MM.1S (cell line): ENCODE measurements around the gene MAGEF1.

Experiments used
- DNase-seq: peaks from one replicate; pipeline ENCODE4 v3.0.0-alpha.2; 2015
- H2AFZ ChIP-seq: fragments of 300-600 bp; sonication (generic); 2 replicates; pipeline ENCODE4 v1.6.0; 2016; ENCODE audit warnings: antibody characterized with exemption, low read length
- H3F3A ChIP-seq: fragments of 300-600 bp; sonication (generic); 2 replicates; pipeline ENCODE4 v1.6.1; 2016; ENCODE audit warnings: mild to moderate bottlenecking, antibody characterized with exemption, low read length, moderate library complexity, mixed read lengths; ENCODE audit not compliant: insufficient read depth
- H3K27ac ChIP-seq: fragments of 300-600 bp; sonication (generic); 2 replicates; pipeline ENCODE4 v1.5.1; 2016; ENCODE audit warnings: mild to moderate bottlenecking, low read length
- H3K27me3 ChIP-seq: fragments of 300-600 bp; sonication (generic); replicated peaks from 2 replicates; pipeline ENCODE4 v1.6.0; 2016; ENCODE audit warnings: low read length; ENCODE audit not compliant: insufficient read depth
- H3K36me3 ChIP-seq: fragments of 300-600 bp; sonication (generic); replicated peaks from 2 replicates; pipeline ENCODE4 v1.6.1; 2016; ENCODE audit warnings: mild to moderate bottlenecking, low read length, mixed read lengths; ENCODE audit not compliant: insufficient read depth
- H3K4me1 ChIP-seq: fragments of 300-600 bp; sonication (generic); 2 replicates; pipeline ENCODE4 v1.6.1; 2016; ENCODE audit warnings: low read length, mixed read lengths
- H3K4me2 ChIP-seq: fragments of 300-600 bp; sonication (generic); 2 replicates; pipeline ENCODE4 v1.6.0; 2016; ENCODE audit warnings: low read depth, low read length
- H3K4me3 ChIP-seq: fragments of 300-600 bp; sonication (generic); 2 replicates; pipeline ENCODE4 v1.5.1; 2016; ENCODE audit warnings: low read length, mixed read lengths
- H3K79me2 ChIP-seq: fragments of 300-600 bp; sonication (generic); 2 replicates; pipeline ENCODE4 v1.6.1; 2016; ENCODE audit warnings: mixed run types, low read length, mixed read lengths
- H3K9ac ChIP-seq: fragments of 300-600 bp; sonication (generic); 2 replicates; pipeline ENCODE4 v1.6.1; 2016; ENCODE audit warnings: low read length, mixed read lengths
- H3K9me2 ChIP-seq: fragments of 300-600 bp; sonication (generic); replicated peaks from 2 replicates; pipeline ENCODE4 v1.6.1; 2016; ENCODE audit warnings: mild to moderate bottlenecking, low read length, mixed read lengths; ENCODE audit not compliant: insufficient read depth
- H3K9me3 ChIP-seq: fragments of 300-600 bp; sonication (generic); replicated peaks from 2 replicates; pipeline ENCODE4 v1.6.1; 2016; ENCODE audit warnings: mild to moderate bottlenecking, low read length, mixed read lengths; ENCODE audit not compliant: insufficient read depth
- H4K20me1 ChIP-seq: fragments of 300-600 bp; sonication (generic); 2 replicates; pipeline ENCODE4 v1.6.1; 2016; ENCODE audit warnings: mild to moderate bottlenecking, low read length, moderate library complexity, mixed read lengths; ENCODE audit not compliant: insufficient read depth
- CTCF ChIP-seq: fragments of 300-600 bp; sonication (generic); IDR thresholded peaks from 2 replicates; pipeline ENCODE4 v1.5.1; 2016; ENCODE audit warnings: antibody characterized with exemption, low read length, mixed read lengths
- EZH2 ChIP-seq: fragments of 300-600 bp; sonication (generic); optimal IDR thresholded peaks from 2 replicates; pipeline ENCODE3; 2017; ENCODE audit warnings: low read depth, mild to moderate bottlenecking, antibody characterized with exemption, low read length, mixed read lengths
- EZH2phosphoT487 ChIP-seq: fragments of 300-600 bp; sonication (generic); IDR thresholded peaks from 2 replicates; pipeline ENCODE4 v1.6.1; 2018; ENCODE audit warnings: antibody characterized with exemption, low read length

MAGEF1 gene

GRCh38 chr3:184738982-184739381 lies 27.1 kb upstream of the MAGEF1 start:
- DNase-seq = no peak
- Histone ChIP-seq H3K27me3 (no peaks in the 10 kb centered on the region), H3K36me3 (no peaks in the 10 kb centered on the region), H3K79me2 (no peaks in the 10 kb centered on the region), H2AFZ (no peak overlapping the region), H3K27ac (no peak overlapping the region), H3K4me3 (no peak overlapping the region), H3K4me2 (no peak overlapping the region), H3K9me2 (no peaks in the 10 kb centered on the region), H3K9me3 (no peaks in the 10 kb centered on the region), H3K9ac (no peak overlapping the region), H4K20me1 (no peaks in the 10 kb centered on the region), H3K4me1 (no peaks in the 10 kb centered on the region), H3F3A (no peaks in the 10 kb centered on the region)
- TF ChIP-seq CTCF (no peak), EZH2 (no peak), EZH2phosphoT487 (no peak)

- H2AFZ ChIP-seq = no peak overlapping the region
- H3F3A ChIP-seq = no peaks in the 10 kb centered on the region
- H3K27ac ChIP-seq = no peak overlapping the region
- no peak overlapping the region for H3K4me3 ChIP-seq
- no peak overlapping the region for H3K9ac ChIP-seq
- no peaks in the 10 kb centered on the region for H3K36me3 ChIP-seq
- no peak for DNase-seq
- no peaks in the 10 kb centered on the region for H3K4me1 ChIP-seq
- H3K9me3 ChIP-seq = no peaks in the 10 kb centered on the region
- no peaks in the 10 kb centered on the region for H3K9me2 ChIP-seq
- no peaks in the 10 kb centered on the region for H3K27me3 ChIP-seq
- no peaks in the 10 kb centered on the region for H4K20me1 ChIP-seq
- no peak overlapping the region for H3K4me2 ChIP-seq
- no peak for TF ChIP-seq EZH2phosphoT487
- no peak for TF ChIP-seq EZH2
- TF ChIP-seq CTCF = no peak
- H3K79me2 ChIP-seq = no peaks in the 10 kb centered on the region
Observed at GRCh38 chr3:184738506-184738890, 26.6 kb upstream of the MAGEF1 start.

- H3F3A ChIP-seq = no peaks in the 10 kb centered on the region
- no peaks in the 10 kb centered on the region for H3K9me2 ChIP-seq
- TF ChIP-seq EZH2phosphoT487 (no peak), EZH2 (no peak), CTCF (no peak)
- no peak overlapping the region for H3K9ac ChIP-seq
- no peaks in the 10 kb centered on the region for H3K9me3 ChIP-seq
- H3K27me3 ChIP-seq = no peaks in the 10 kb centered on the region
- H3K4me1 ChIP-seq = no peaks in the 10 kb centered on the region
- DNase-seq = no peak
- no peak overlapping the region for H3K4me2 ChIP-seq
- no peaks in the 10 kb centered on the region for H3K79me2 ChIP-seq
- H3K36me3 ChIP-seq = no peaks in the 10 kb centered on the region
- H4K20me1 ChIP-seq = no peaks in the 10 kb centered on the region
- no peak overlapping the region for H3K27ac ChIP-seq
- no peak overlapping the region for H2AFZ ChIP-seq
- no peak overlapping the region for H3K4me3 ChIP-seq
Observed at GRCh38 chr3:184737641-184738505, 26.0 kb upstream of the MAGEF1 start.
